Fibroblast of villous mesenchyme (primary cell): Measurements from ENCODE around the gene NPEPL1. TPM values are rescaled to one million over a fixed set of nuclear protein-coding genes. Genes with fewer than 3 reads are reported as not detected.

Experiments
- DNase-seq: peaks from one replicate; pipeline ENCODE4 v3.0.0-alpha.2; 2010; ENCODE audit warnings: low read depth
- H3K4me3 ChIP-seq: 2 replicates; pipeline ENCODE4 v1.5.1; 2011; ENCODE audit warnings: low read depth, mild to moderate bottlenecking, low read length
- CTCF ChIP-seq: IDR thresholded peaks from 2 replicates; pipeline ENCODE4 v1.5.1; 2012; ENCODE audit warnings: low read depth, mild to moderate bottlenecking, low read length; ENCODE audit not compliant: insufficient read depth
- total RNA-seq: library from RNA; depleted of rRNA; stranded (reverse); fragments of >200 nt; gene quantifications from 2 replicates; pipeline ENCODE4 v1.2.3, GENCODE V29; 2012

Gene NPEPL1
- total RNA-seq, 1 donor, result 23.7 TPM

DNA sequence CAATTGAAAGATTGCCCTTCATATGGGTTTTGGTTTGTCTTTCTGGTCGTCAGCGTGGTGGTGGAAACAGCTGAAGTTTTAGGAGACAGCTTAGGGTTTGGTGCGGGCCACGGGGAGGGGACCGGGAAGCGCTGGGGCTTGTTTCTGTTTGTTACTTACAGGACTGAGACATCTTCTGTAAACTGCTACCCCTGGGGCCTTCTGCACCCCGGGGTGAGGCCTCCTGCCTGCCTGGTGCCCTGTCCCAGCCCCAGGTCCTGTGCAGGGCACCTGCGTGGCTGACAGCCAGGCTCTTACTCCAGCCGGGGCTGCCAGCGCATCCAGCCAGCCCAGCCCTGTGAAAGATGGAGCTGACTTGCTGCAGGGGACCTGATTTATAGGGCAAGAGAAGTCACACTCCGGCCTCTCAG is 22.8 kb downstream of the NPEPL1 start:
- no peak for DNase-seq
- TF ChIP-seq CTCF, result no peak
- no peak overlapping the region for H3K4me3 ChIP-seq

- TF ChIP-seq CTCF, result no peak
- no peak overlapping the region for H3K4me3 ChIP-seq
- DNase-seq, result no peak
Measured at GRCh38 chr20:58715801-58716475, 23.3 kb downstream of the NPEPL1 start.

- TF ChIP-seq CTCF, result no peak
- H3K4me3 ChIP-seq, result no peak overlapping the region
- DNase-seq, result no peak
Measured at GRCh38 chr20:58716476-58717277, 24.1 kb downstream of the NPEPL1 start.

DNA sequence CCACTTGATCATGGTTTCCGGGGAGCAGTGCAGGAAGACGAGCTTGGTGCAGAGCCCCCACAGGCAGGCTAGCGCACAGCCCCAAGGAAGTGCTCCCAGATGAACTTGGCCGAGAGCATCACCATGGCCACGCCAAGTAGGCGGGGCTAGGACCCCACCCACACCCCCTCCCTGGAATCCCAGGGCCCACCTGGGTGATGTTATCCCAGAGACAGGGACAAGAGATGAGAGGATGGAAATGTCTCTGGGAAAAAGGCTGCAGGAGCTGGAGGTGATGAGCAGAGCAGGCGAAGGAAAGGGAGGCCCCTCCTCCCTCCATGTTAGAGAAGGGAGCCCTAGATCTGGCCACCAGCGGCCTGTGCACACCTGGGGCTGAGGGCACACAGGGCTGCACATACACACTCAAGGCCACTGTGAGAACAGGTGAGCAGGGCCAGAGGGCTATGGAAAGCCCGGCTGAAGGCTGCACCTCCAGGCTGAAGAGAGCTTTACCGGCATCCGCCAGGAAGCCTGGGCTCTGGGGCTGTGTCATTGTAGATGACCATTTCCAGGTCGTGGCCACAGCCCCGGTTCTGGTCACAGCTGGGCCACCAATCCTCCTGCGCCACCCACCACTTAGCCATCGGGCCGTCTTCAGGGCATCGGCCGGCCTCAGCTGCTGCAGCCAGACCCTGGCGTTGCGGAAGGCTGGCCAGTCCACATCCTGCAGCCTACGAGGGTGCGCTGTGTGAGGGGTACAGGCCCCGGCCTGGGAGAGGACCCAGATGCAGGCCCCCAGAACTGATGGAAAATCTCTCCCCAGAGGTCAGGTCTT is 24.9 kb downstream of the NPEPL1 start:
- no peak overlapping the region for H3K4me3 ChIP-seq
- TF ChIP-seq CTCF, result no peak
- no peak for DNase-seq

DNA sequence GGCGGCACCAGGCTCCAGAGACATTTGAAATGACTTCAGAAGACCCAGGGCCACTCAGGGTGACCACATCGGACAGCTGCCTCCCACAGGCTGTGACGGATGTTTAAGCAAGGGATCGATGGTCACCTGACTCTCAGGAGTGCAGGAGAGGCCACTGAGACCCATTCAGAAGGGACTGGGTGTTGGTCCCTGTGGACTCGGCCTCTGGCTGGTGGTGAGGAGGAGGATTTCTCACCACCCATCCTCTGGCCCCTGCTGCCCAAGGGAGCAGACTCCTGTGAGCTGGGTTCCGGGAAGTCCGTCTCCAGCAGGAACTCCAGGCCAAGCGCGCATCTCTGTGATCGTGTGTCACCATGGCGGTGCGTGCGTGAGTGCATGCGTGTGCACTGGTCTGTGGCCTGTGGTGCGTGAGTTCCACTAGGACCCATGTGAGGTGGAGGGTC is 25.5 kb downstream of the NPEPL1 start:
- H3K4me3 ChIP-seq, result no peak overlapping the region
- no peak for DNase-seq
- TF ChIP-seq CTCF, result no peak

GRCh38 chr20:58718729-58719128 is 26.1 kb downstream of the NPEPL1 start:
- no peak for DNase-seq
- no peak overlapping the region for H3K4me3 ChIP-seq
- TF ChIP-seq CTCF, result no peak
